Astrocyte (in vitro differentiated cells and primary cell): ENCODE measurements around the gene CD58. TPM values are rescaled to one million over a fixed set of nuclear protein-coding genes. Genes with fewer than 3 reads are reported as not detected.

Experiments
- DNase-seq: peaks from one replicate; pipeline ENCODE4 v3.0.0-alpha.2; 2010; ENCODE audit warnings: low read depth
- FAIRE-seq: peaks from 2 replicates; lab custom pipeline; 2011; peaks lifted over from hg19 to GRCh38; lab: Jason Lieb, UNC
- H2AFZ ChIP-seq: 2 replicates; pipeline ENCODE4 v1.6.0; 2012; ENCODE audit warnings: low read depth, low read length, inconsistent platforms
- H3K27ac ChIP-seq: 2 replicates; pipeline ENCODE4 v1.5.1; 2011; ENCODE audit warnings: low read depth, low read length, inconsistent platforms
- H3K27me3 ChIP-seq: 2 replicates; pipeline ENCODE4 v1.6.0; 2011; ENCODE audit warnings: low read length, inconsistent platforms; ENCODE audit not compliant: insufficient read depth
- H3K36me3 ChIP-seq: 2 replicates; pipeline ENCODE4 v1.5.1; 2011; ENCODE audit warnings: low read length, inconsistent platforms; ENCODE audit not compliant: insufficient read depth
- H3K4me1 ChIP-seq: 2 replicates; pipeline ENCODE4 v1.5.1; 2011; ENCODE audit warnings: low read length, inconsistent platforms; ENCODE audit not compliant: insufficient read depth
- H3K4me2 ChIP-seq: 2 replicates; pipeline ENCODE4 v1.6.0; 2012; ENCODE audit warnings: low read length, inconsistent platforms
- H3K4me3 ChIP-seq: 2 replicates; pipeline ENCODE4 v1.5.1; 2011; ENCODE audit warnings: low read depth, mild to moderate bottlenecking, low read length, inconsistent platforms; ENCODE audit not compliant: insufficient read depth
- H3K79me2 ChIP-seq: 2 replicates; pipeline ENCODE4 v1.6.0; 2012; ENCODE audit warnings: mild to moderate bottlenecking, low read length, inconsistent platforms; ENCODE audit not compliant: insufficient read depth
- H3K9ac ChIP-seq: 2 replicates; pipeline ENCODE4 v1.6.0; 2012; ENCODE audit warnings: mild to moderate bottlenecking, low read length, inconsistent platforms
- H3K9me3 ChIP-seq: 2 replicates; pipeline ENCODE4 v1.5.1; 2012; ENCODE audit warnings: low read depth, mild to moderate bottlenecking, low read length, inconsistent platforms; ENCODE audit not compliant: insufficient read depth
- H4K20me1 ChIP-seq: 2 replicates; pipeline ENCODE4 v1.6.0; 2012; ENCODE audit warnings: low read length, inconsistent platforms; ENCODE audit not compliant: insufficient read depth
- H3K27ac Mint-ChIP-seq: one replicate; pipeline ENCODE4 v1.8.0; 2021; ENCODE audit warnings: mild to moderate bottlenecking, mixed read lengths; ENCODE audit not compliant: unreplicated experiment
- H3K27me3 Mint-ChIP-seq: one replicate; pipeline ENCODE4 v1.8.0; 2021; ENCODE audit warnings: low read depth, mixed read lengths; ENCODE audit not compliant: unreplicated experiment
- H3K36me3 Mint-ChIP-seq: one replicate; pipeline ENCODE4 v1.8.0; 2021; ENCODE audit warnings: low read depth, mixed read lengths; ENCODE audit not compliant: unreplicated experiment
- H3K4me1 Mint-ChIP-seq: one replicate; pipeline ENCODE4 v1.8.0; 2021; ENCODE audit warnings: low read depth, mixed read lengths; ENCODE audit not compliant: unreplicated experiment
- H3K4me3 Mint-ChIP-seq: one replicate; pipeline ENCODE4 v1.8.0; 2021; ENCODE audit warnings: mild to moderate bottlenecking, moderate library complexity, mixed read lengths; ENCODE audit not compliant: unreplicated experiment
- H3K9me3 Mint-ChIP-seq: one replicate; pipeline ENCODE4 v1.8.0; 2021; ENCODE audit warnings: mild to moderate bottlenecking, mixed read lengths; ENCODE audit not compliant: unreplicated experiment
- CTCF ChIP-seq: IDR thresholded peaks from 2 replicates; pipeline ENCODE4 v1.5.1; 2011; ENCODE audit warnings: low read depth, mild to moderate bottlenecking, inconsistent platforms, low read length, moderate library complexity; ENCODE audit not compliant: insufficient read depth
- EZH2 ChIP-seq: IDR thresholded peaks from 2 replicates; pipeline ENCODE4 v1.6.1; 2012; ENCODE audit warnings: mild to moderate bottlenecking, low read length, inconsistent platforms; ENCODE audit not compliant: insufficient read depth
- microRNA-seq: library from miRNA; unstranded; fragments of <30 nt; microRNA quantifications from one replicate; pipeline ENCODE4 v1.2.0, GENCODE V29; 2020
- total RNA-seq: library from RNA; stranded (reverse); gene quantifications from 2 replicates; pipeline ENCODE4 v1.2.1, GENCODE V29; 2021

The CD58 gene
- total RNA-seq, 1 donor from 2014 or later = 13.0 TPM

- H3K36me3 Mint-ChIP-seq = no peaks in the 10 kb centered on the region
- no peaks in the 10 kb centered on the region for H3K9me3 Mint-ChIP-seq
- no peak for TF ChIP-seq CTCF
- TF ChIP-seq EZH2 = no peak
- H3K9ac ChIP-seq = no peak overlapping the region
- no peak overlapping the region for H3K4me3 ChIP-seq
- DNase-seq = no peak
- no peaks in the 10 kb centered on the region for H3K4me1 ChIP-seq
- no peak for FAIRE-seq
- H3K27me3 Mint-ChIP-seq = no peaks in the 10 kb centered on the region
- H3K27ac Mint-ChIP-seq = no peak overlapping the region
- no peak overlapping the region for H2AFZ ChIP-seq
- no peak overlapping the region for H3K4me2 ChIP-seq
- H3K9me3 ChIP-seq = no peaks in the 10 kb centered on the region
- no peaks in the 10 kb centered on the region for H3K79me2 ChIP-seq
- no peaks in the 10 kb centered on the region for H4K20me1 ChIP-seq
- no peaks in the 10 kb centered on the region for H3K36me3 ChIP-seq
- H3K27me3 ChIP-seq = peaks cover 15% of the 10 kb centered on the region
- H3K27ac ChIP-seq = no peak overlapping the region
- no peak overlapping the region for H3K4me3 Mint-ChIP-seq
- H3K4me1 Mint-ChIP-seq = no peaks in the 10 kb centered on the region
Measured at GRCh38 chr1:116465845-116466685, 104.8 kb downstream of the CD58 start.

GRCh38 chr1:116465477-116465844, 105.4 kb downstream of the CD58 start:
- H2AFZ ChIP-seq = no peak overlapping the region
- no peaks in the 10 kb centered on the region for H4K20me1 ChIP-seq
- no peak overlapping the region for H3K27ac ChIP-seq
- no peak overlapping the region for H3K9ac ChIP-seq
- Mint-ChIP-seq H3K4me3 (no peak overlapping the region), H3K9me3 (no peaks in the 10 kb centered on the region), H3K36me3 (no peaks in the 10 kb centered on the region), H3K27ac (no peak overlapping the region), H3K4me1 (no peaks in the 10 kb centered on the region), H3K27me3 (peaks cover 2% of the 10 kb centered on the region)
- H3K79me2 ChIP-seq = no peaks in the 10 kb centered on the region
- H3K9me3 ChIP-seq = no peaks in the 10 kb centered on the region
- no peaks in the 10 kb centered on the region for H3K4me1 ChIP-seq
- FAIRE-seq (no peak), DNase-seq (no peak)
- H3K27me3 ChIP-seq = peaks cover 16% of the 10 kb centered on the region
- no peaks in the 10 kb centered on the region for H3K36me3 ChIP-seq
- no peak overlapping the region for H3K4me2 ChIP-seq
- TF ChIP-seq EZH2 = no peak
- TF ChIP-seq CTCF = no peak
- no peak overlapping the region for H3K4me3 ChIP-seq

Small RNAs within 50 kb of the gene (microRNA-seq; reads per million reads assigned to microRNA genes)
- gene MIR548AC = not detected

Other genes starting within 250 kb of the CD58 start
- gene ATP1A1, start 197.8 kb downstream of the CD58 start, total RNA-seq = 317 and 328 TPM in 2 replicates
- gene IGSF3, start 96.7 kb upstream of the CD58 start, total RNA-seq = 11.7 and 12.7 TPM in 2 replicates
- gene CD2, start 183.4 kb upstream of the CD58 start, total RNA-seq = 0.14 TPM in 1 of 2 replicates, not detected in the other